ENCODE results near the gene TLDC2.

- TF ChIP-seq CTCF (IDR thresholded peaks at IDR 0.05) (peak in 1 of 7 experiments; percentile 22), POLR2AphosphoS5 (IDR thresholded peaks at IDR 0.05) (no peak), POLR2A (IDR thresholded peaks at IDR 0.05) (no peak), EP300 (IDR thresholded peaks at IDR 0.05) (no peak)
Observed at GRCh38 chr20:36885356-36885755, 9.4 kb downstream of the TLDC2 start.

All from stomach (tissue), 4 donors.